Measurements from ENCODE around the gene C14orf119. TPM values are rescaled to one million over a fixed set of nuclear protein-coding genes. Genes with fewer than 3 reads are reported as not detected.

C14orf119 gene
- total and polyA plus RNA-seq, 9 of the 15 experiments (the other 6 are each of a cell fraction or from before 2014, with no cell fraction given): 36.7 to 251 (median 51.8) TPM

GRCh38 chr14:23146351-23146910 lies 51.1 kb downstream of the C14orf119 start (continued):
- TF ChIP-seq ERF (CRISPR knock-in tag; IDR thresholded peaks at IDR 0.05) (0 out of 2 replicates have a peak, but pooled peaks have one; percentile 28), DMBX1 (CRISPR knock-in tag; IDR thresholded peaks at IDR 0.05; ENCODE audit: borderline replicate concordance) (peak; percentile 96), STAT5A (IDR thresholded peaks at IDR 0.05; ENCODE audit: borderline replicate concordance, low read length) (peak; percentile 99), NCOA4 (IDR thresholded peaks at IDR 0.05; ENCODE audit: partially characterized antibody) (peak; percentile 87), BRCA1 (IDR thresholded peaks at IDR 0.05) (no peak), BRCA1 (CRISPR knock-in tag; IDR thresholded peaks at IDR 0.05) (no peak), MBD1 (CRISPR knock-in tag; IDR thresholded peaks at IDR 0.05) (no peak), CBFA2T2 (conservative IDR thresholded peaks at IDR 0.05) (peak; percentile 100), ZC3H4 (CRISPR knock-in tag; IDR thresholded peaks at IDR 0.05; ENCODE audit: borderline replicate concordance) (no peak), TFAP4 (CRISPR knock-in tag; IDR thresholded peaks at IDR 0.05; ENCODE audit: borderline replicate concordance) (peak; percentile 62; the same call in 1 of the 2 replicates), SP1 (CRISPR knock-in tag; IDR thresholded peaks at IDR 0.05) (0 out of 2 replicates have a peak, but pooled peaks have one; percentile 23), ZNF146 (CRISPR knock-in tag; IDR thresholded peaks at IDR 0.05; ENCODE audit: unreplicated experiment) (no peak), ETV6 (IDR thresholded peaks at IDR 0.05; ENCODE audit: borderline replicate concordance in 1 of 2, low read depth in 2 of 2, low read length in 1 of 2) (0 out of 4 replicates have a peak, but pooled peaks of 1 of the 2 experiments have one; percentile 47), ETV6 (CRISPR knock-in tag; IDR thresholded peaks at IDR 0.05; ENCODE audit: borderline replicate concordance) (no peak), MAFF (IDR thresholded peaks at IDR 0.05; ENCODE audit: low read length) (no peak), JUND (IDR thresholded peaks at IDR 0.05; ENCODE audit: borderline replicate concordance, low read depth, low read length) (peak; percentile 65; the same call in 1 of the 2 replicates), JUND (tag; IDR thresholded peaks at IDR 0.05; ENCODE audit: borderline replicate concordance, low read depth, low read length) (peak; percentile 64; the same call in 1 of the 3 replicates)
- TF ChIP-seq, protein P1, sequence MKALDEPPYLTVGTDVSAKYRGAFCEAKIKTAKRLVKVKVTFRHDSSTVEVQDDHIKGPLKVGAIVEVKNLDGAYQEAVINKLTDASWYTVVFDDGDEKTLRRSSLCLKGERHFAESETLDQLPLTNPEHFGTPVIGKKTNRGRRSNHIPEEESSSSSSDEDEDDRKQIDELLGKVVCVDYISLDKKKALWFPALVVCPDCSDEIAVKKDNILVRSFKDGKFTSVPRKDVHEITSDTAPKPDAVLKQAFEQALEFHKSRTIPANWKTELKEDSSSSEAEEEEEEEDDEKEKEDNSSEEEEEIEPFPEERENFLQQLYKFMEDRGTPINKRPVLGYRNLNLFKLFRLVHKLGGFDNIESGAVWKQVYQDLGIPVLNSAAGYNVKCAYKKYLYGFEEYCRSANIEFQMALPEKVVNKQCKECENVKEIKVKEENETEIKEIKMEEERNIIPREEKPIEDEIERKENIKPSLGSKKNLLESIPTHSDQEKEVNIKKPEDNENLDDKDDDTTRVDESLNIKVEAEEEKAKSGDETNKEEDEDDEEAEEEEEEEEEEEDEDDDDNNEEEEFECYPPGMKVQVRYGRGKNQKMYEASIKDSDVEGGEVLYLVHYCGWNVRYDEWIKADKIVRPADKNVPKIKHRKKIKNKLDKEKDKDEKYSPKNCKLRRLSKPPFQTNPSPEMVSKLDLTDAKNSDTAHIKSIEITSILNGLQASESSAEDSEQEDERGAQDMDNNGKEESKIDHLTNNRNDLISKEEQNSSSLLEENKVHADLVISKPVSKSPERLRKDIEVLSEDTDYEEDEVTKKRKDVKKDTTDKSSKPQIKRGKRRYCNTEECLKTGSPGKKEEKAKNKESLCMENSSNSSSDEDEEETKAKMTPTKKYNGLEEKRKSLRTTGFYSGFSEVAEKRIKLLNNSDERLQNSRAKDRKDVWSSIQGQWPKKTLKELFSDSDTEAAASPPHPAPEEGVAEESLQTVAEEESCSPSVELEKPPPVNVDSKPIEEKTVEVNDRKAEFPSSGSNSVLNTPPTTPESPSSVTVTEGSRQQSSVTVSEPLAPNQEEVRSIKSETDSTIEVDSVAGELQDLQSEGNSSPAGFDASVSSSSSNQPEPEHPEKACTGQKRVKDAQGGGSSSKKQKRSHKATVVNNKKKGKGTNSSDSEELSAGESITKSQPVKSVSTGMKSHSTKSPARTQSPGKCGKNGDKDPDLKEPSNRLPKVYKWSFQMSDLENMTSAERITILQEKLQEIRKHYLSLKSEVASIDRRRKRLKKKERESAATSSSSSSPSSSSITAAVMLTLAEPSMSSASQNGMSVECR (CRISPR knock-in tag; IDR thresholded peaks at IDR 0.05): no peak
- TF ChIP-seq, protein P2, sequence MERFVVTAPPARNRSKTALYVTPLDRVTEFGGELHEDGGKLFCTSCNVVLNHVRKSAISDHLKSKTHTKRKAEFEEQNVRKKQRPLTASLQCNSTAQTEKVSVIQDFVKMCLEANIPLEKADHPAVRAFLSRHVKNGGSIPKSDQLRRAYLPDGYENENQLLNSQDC (CRISPR knock-in tag; IDR thresholded peaks at IDR 0.05): no peak
- TF ChIP-seq, protein P3, sequence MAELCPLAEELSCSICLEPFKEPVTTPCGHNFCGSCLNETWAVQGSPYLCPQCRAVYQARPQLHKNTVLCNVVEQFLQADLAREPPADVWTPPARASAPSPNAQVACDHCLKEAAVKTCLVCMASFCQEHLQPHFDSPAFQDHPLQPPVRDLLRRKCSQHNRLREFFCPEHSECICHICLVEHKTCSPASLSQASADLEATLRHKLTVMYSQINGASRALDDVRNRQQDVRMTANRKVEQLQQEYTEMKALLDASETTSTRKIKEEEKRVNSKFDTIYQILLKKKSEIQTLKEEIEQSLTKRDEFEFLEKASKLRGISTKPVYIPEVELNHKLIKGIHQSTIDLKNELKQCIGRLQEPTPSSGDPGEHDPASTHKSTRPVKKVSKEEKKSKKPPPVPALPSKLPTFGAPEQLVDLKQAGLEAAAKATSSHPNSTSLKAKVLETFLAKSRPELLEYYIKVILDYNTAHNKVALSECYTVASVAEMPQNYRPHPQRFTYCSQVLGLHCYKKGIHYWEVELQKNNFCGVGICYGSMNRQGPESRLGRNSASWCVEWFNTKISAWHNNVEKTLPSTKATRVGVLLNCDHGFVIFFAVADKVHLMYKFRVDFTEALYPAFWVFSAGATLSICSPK (IDR thresholded peaks at IDR 0.05; ENCODE audit: borderline replicate concordance): no peak

Measured in K562 (cell line).